H1 (cell line): ENCODE results near the gene CASR.

ENCODE experiments used
- BACH1 ChIP-seq: IDR thresholded peaks from 2 replicates; pipeline ENCODE4 v1.6.1; 2012; ENCODE audit warnings: low read length, improper control_type of control experiment
- BRCA1 ChIP-seq: IDR thresholded peaks from 2 replicates; pipeline ENCODE4 v1.6.1; 2012; ENCODE audit warnings: low read depth, low read length, improper control_type of control experiment
- CREB1 ChIP-seq: IDR thresholded peaks from 2 replicates; pipeline ENCODE4 v1.6.1; 2012; ENCODE audit warnings: inconsistent platforms
- EZH2 ChIP-seq: fragments of 200-600 bp; sonication (generic); IDR thresholded peaks from 2 replicates; pipeline ENCODE4 v1.7.1; 2012; ENCODE audit warnings: low read depth, mild to moderate bottlenecking, moderate library complexity, low read length, inconsistent platforms; ENCODE audit not compliant: severe bottlenecking
- PHF8 ChIP-seq: fragments of 200-600 bp; sonication (generic); conservative IDR thresholded peaks from 2 replicates; pipeline ENCODE4 v1.7.1; 2012; ENCODE audit warnings: low read depth, mild to moderate bottlenecking, inconsistent platforms, low read length, moderate library complexity
- POLR2A ChIP-seq, 2 experiments: IDR thresholded peaks; 1 replicate in 1 of 2; 2 replicates in 1 of 2; pipeline ENCODE4 v1.6.1; 2011; ENCODE audit warnings: low read depth in 2 of 2, low read length in 2 of 2, mild to moderate bottlenecking in 2 of 2; ENCODE audit errors: control extremely low read depth in 1 of 2
- TCF12 ChIP-seq: IDR thresholded peaks from 2 replicates; pipeline ENCODE4 v1.6.1; 2011; ENCODE audit warnings: low read depth, mild to moderate bottlenecking, low read length
- TF ChIP-seq, protein P1 (sequence below), 3 experiments: IDR thresholded peaks; 1 replicate in 2 of 3; 2 replicates in 1 of 3; pipeline versions ENCODE4 v1.5.1 to v1.6.1; 2011; ENCODE audit warnings: low read length in 3 of 3, mild to moderate bottlenecking in 3 of 3, inconsistent platforms in 2 of 3, low read depth in 1 of 3, moderate library complexity in 1 of 3; ENCODE audit not compliant: insufficient read depth in 1 of 3; ENCODE audit errors: control extremely low read depth in 1 of 3

DNA sequence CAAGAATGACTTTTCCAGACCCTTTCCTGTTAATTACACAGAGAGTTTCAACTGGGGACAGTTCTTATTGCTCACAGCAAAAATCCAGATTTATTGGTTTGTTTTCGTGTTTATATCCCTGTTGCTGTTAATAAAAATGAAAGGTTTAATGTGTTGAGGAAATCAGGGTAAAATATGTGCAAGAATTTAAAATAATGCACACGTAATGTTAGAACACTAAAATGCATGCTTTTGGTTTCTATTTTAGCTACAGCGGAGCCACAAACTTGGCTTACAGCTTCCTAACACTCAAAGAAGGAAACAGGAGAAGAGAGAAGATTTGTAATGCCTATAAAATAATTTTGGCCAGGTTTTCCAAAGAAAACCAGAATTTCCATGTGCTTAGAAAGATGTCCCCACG lies 62.7 kb downstream of the CASR start:
- TF ChIP-seq, protein P1, sequence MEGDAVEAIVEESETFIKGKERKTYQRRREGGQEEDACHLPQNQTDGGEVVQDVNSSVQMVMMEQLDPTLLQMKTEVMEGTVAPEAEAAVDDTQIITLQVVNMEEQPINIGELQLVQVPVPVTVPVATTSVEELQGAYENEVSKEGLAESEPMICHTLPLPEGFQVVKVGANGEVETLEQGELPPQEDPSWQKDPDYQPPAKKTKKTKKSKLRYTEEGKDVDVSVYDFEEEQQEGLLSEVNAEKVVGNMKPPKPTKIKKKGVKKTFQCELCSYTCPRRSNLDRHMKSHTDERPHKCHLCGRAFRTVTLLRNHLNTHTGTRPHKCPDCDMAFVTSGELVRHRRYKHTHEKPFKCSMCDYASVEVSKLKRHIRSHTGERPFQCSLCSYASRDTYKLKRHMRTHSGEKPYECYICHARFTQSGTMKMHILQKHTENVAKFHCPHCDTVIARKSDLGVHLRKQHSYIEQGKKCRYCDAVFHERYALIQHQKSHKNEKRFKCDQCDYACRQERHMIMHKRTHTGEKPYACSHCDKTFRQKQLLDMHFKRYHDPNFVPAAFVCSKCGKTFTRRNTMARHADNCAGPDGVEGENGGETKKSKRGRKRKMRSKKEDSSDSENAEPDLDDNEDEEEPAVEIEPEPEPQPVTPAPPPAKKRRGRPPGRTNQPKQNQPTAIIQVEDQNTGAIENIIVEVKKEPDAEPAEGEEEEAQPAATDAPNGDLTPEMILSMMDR (IDR thresholded peaks at IDR 0.05; ENCODE audit: control extremely low read depth in 1 of 3, insufficient read depth in 1 of 3, low read depth in 1 of 3, low read length in 3 of 3): no peak
- TF ChIP-seq CREB1: no peak
- TF ChIP-seq EZH2: no peak
- TF ChIP-seq POLR2A (IDR thresholded peaks at IDR 0.05; ENCODE audit: control extremely low read depth in 1 of 2, low read depth in 2 of 2, low read length in 2 of 2): no peak
- no peak for TF ChIP-seq TCF12
- no peak for TF ChIP-seq BRCA1
- TF ChIP-seq PHF8: no peak
- TF ChIP-seq BACH1: no peak
